ENCODE measurements around the gene PA2G4. TPM values are rescaled to one million over a fixed set of nuclear protein-coding genes. Genes with fewer than 3 reads are reported as not detected.

PA2G4 gene
- polyA plus RNA-seq, 1 donor from 2014 or later, result 115 TPM

GRCh38 chr12:56105609-56105902, 1.2 kb downstream of the PA2G4 start:
- TF ChIP-seq CTCF (IDR thresholded peaks at IDR 0.05; ENCODE audit: poor library complexity, severe bottlenecking) (no peak), SMC3 (conservative IDR thresholded peaks at IDR 0.05; ENCODE audit: poor library complexity) (no peak), EZH2 (IDR thresholded peaks at IDR 0.05; ENCODE audit: borderline replicate concordance, insufficient read depth, low read length, poor library complexity, severe bottlenecking) (no peak)
- no peaks in the 10 kb centered on the region for H3F3A ChIP-seq (ENCODE audit: insufficient read depth, low read length, poor library complexity, severe bottlenecking)
- no peaks in the 10 kb centered on the region for H3K36me3 ChIP-seq (ENCODE audit: insufficient read depth, low read length)
- H3K4me3 ChIP-seq (ENCODE audit: low read length), result peak overlapping the region; percentile 97
- peak overlapping the region; percentile 89 for H3K4me2 ChIP-seq (ENCODE audit: low read length)
- H3K9ac ChIP-seq (ENCODE audit: low read length), result peak overlapping the region; percentile 86
- no peaks in the 10 kb centered on the region for H4K20me1 ChIP-seq (ENCODE audit: insufficient read depth)
- H3K79me2 ChIP-seq (replicated peaks; ENCODE audit: insufficient read depth, low read length), result peaks cover 24% of the 10 kb centered on the region
- no peak overlapping the region for H3K27ac ChIP-seq (ENCODE audit: low read length)
- H2AFZ ChIP-seq (ENCODE audit: low read depth, low read length), result no peak overlapping the region
- no peaks in the 10 kb centered on the region for H3K27me3 ChIP-seq (ENCODE audit: insufficient read depth, low read depth, low read length)
- no peaks in the 10 kb centered on the region for H3K9me3 ChIP-seq (ENCODE audit: low read length)
- H3K9me2 ChIP-seq (ENCODE audit: insufficient read depth, low read length), result no peaks in the 10 kb centered on the region

- Histone ChIP-seq H3K27ac (ENCODE audit: low read length) (no peak overlapping the region), H3K4me3 (ENCODE audit: low read length) (no peak overlapping the region), H3F3A (ENCODE audit: insufficient read depth, low read length, poor library complexity, severe bottlenecking) (no peaks in the 10 kb centered on the region), H3K27me3 (ENCODE audit: insufficient read depth, low read depth, low read length) (no peaks in the 10 kb centered on the region), H3K9me3 (ENCODE audit: low read length) (no peaks in the 10 kb centered on the region), H4K20me1 (ENCODE audit: insufficient read depth) (no peaks in the 10 kb centered on the region), H3K9me2 (ENCODE audit: insufficient read depth, low read length) (no peaks in the 10 kb centered on the region), H3K36me3 (ENCODE audit: insufficient read depth, low read length) (no peaks in the 10 kb centered on the region), H3K79me2 (replicated peaks; ENCODE audit: insufficient read depth, low read length) (peaks cover 24% of the 10 kb centered on the region), H3K4me2 (ENCODE audit: low read length) (no peak overlapping the region), H2AFZ (ENCODE audit: low read depth, low read length) (no peak overlapping the region), H3K9ac (ENCODE audit: low read length) (no peak overlapping the region)
- no peak for TF ChIP-seq TAF1 (IDR thresholded peaks at IDR 0.05; ENCODE audit: low read depth)
These were observed 2.9 kb downstream of the PA2G4 start for GRCh38 chr12:56107242-56107641.

GRCh38 chr12:56110571-56110970, 6.2 kb downstream of the PA2G4 start:
- Histone ChIP-seq H3K27ac (ENCODE audit: low read length) (no peak overlapping the region), H2AFZ (ENCODE audit: low read depth, low read length) (no peak overlapping the region), H3K9me3 (ENCODE audit: low read length) (no peaks in the 10 kb centered on the region), H3K4me2 (ENCODE audit: low read length) (no peak overlapping the region), H4K20me1 (ENCODE audit: insufficient read depth) (no peaks in the 10 kb centered on the region), H3K79me2 (replicated peaks; ENCODE audit: insufficient read depth, low read length) (peaks cover 15% of the 10 kb centered on the region), H3K4me3 (ENCODE audit: low read length) (no peak overlapping the region), H3K27me3 (ENCODE audit: insufficient read depth, low read depth, low read length) (no peaks in the 10 kb centered on the region), H3K9me2 (ENCODE audit: insufficient read depth, low read length) (no peaks in the 10 kb centered on the region), H3K9ac (ENCODE audit: low read length) (no peak overlapping the region), H3F3A (ENCODE audit: insufficient read depth, low read length, poor library complexity, severe bottlenecking) (no peaks in the 10 kb centered on the region), H3K36me3 (ENCODE audit: insufficient read depth, low read length) (no peaks in the 10 kb centered on the region)
- no peak for TF ChIP-seq TAF1 (IDR thresholded peaks at IDR 0.05; ENCODE audit: low read depth)
- no peak for TF ChIP-seq CTCF (IDR thresholded peaks at IDR 0.05; ENCODE audit: poor library complexity, severe bottlenecking)
- TF ChIP-seq RAD21 (conservative IDR thresholded peaks at IDR 0.05), result no peak
- TF ChIP-seq REST (IDR thresholded peaks at IDR 0.05; ENCODE audit: borderline replicate concordance), result no peak

Measured in neural cell (in vitro differentiated cells).